DND-41 (cell line): ENCODE data around the gene AKAP9.

Experiments used
- ATAC-seq: fragments of 200-7000 bp; cut with Tn5 transposase; 3 replicates; pipeline ENCODE4 v1.9.1; 2021; ENCODE audit warnings: low read depth; ENCODE audit not compliant: insufficient read depth
- DNase-seq: peaks from one replicate; pipeline ENCODE4 v3.0.0-alpha.2; 2020
- H2AFZ ChIP-seq: 2 replicates; pipeline ENCODE4 v1.6.0; 2012; ENCODE audit warnings: low read depth, low read length
- H3K27ac ChIP-seq: 2 replicates; pipeline ENCODE4 v1.5.1; 2012; ENCODE audit warnings: low read length, inconsistent platforms
- H3K27me3 ChIP-seq: fragments of 200-600 bp; sonication (generic); 2 replicates; pipeline ENCODE4 v1.6.0; 2012; ENCODE audit warnings: low read length, mild to moderate bottlenecking, inconsistent platforms; ENCODE audit not compliant: insufficient read depth, poor library complexity
- H3K36me3 ChIP-seq: 2 replicates; pipeline ENCODE4 v1.5.1; 2012; ENCODE audit warnings: low read length, inconsistent platforms; ENCODE audit not compliant: insufficient read depth
- H3K4me1 ChIP-seq: 2 replicates; pipeline ENCODE4 v1.5.1; 2012; ENCODE audit warnings: mild to moderate bottlenecking, low read length; ENCODE audit not compliant: insufficient read depth
- H3K4me2 ChIP-seq: 2 replicates; pipeline ENCODE4 v1.6.0; 2012; ENCODE audit warnings: mild to moderate bottlenecking, moderate library complexity, low read length, inconsistent platforms; ENCODE audit not compliant: insufficient read depth
- H3K4me3 ChIP-seq, 2 experiments: fragments of 200-600 bp in 1 of 2; shearing (Covaris generic) in 1 of 2; 2 replicates each; pipeline ENCODE4 v1.5.1; 2012 to 2016; ENCODE audit warnings: inconsistent platforms in 2 of 2, low read length in 2 of 2, mild to moderate bottlenecking in 2 of 2, low read depth in 1 of 2, moderate library complexity in 1 of 2
- H3K79me2 ChIP-seq: 2 replicates; pipeline ENCODE4 v1.6.0; 2012; ENCODE audit warnings: low read length, inconsistent platforms; ENCODE audit not compliant: insufficient read depth
- H3K9ac ChIP-seq: 2 replicates; pipeline ENCODE4 v1.6.0; 2012; ENCODE audit warnings: low read depth, mild to moderate bottlenecking, inconsistent platforms, low read length, moderate library complexity
- H3K9me3 ChIP-seq: 2 replicates; pipeline ENCODE4 v1.5.1; 2012; ENCODE audit warnings: low read length, moderate library complexity, mild to moderate bottlenecking, inconsistent platforms; ENCODE audit not compliant: insufficient read depth, severe bottlenecking
- H4K20me1 ChIP-seq: 2 replicates; pipeline ENCODE4 v1.6.0; 2012; ENCODE audit warnings: low read length; ENCODE audit not compliant: insufficient read depth
- EZH2 ChIP-seq: IDR thresholded peaks from 3 replicates; pipeline ENCODE4 v1.6.1; 2012; ENCODE audit warnings: borderline replicate concordance, low read depth, mild to moderate bottlenecking, moderate library complexity, low read length, inconsistent platforms; ENCODE audit not compliant: severe bottlenecking
- TF ChIP-seq, protein P1 (sequence below): IDR thresholded peaks from 2 replicates; pipeline ENCODE4 v1.5.1; 2012; ENCODE audit warnings: borderline replicate concordance, low read length, moderate library complexity, mild to moderate bottlenecking; ENCODE audit not compliant: poor library complexity, severe bottlenecking; ENCODE audit errors: extremely low read depth

Gene AKAP9

DNA sequence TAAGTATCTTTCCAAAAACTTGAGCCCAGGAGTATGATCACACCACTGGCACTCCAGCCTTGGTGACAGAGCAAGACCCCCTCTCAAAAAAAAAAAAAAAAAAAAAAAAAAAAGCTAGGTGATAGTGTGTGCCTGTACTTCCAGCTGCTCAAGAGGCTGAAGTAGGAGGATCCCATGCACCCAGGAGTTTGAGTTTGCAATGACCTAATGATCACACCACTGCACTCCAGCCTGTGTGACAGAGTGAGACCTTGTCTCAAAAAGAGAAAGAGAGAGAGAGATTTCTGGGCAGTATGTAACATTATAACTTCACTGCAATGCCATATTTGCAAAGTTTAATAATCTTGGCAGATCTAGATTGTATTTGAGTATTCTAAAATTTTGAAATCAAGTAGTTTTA lies 47.6 kb downstream of the AKAP9 start:
- ATAC-seq: peak; percentile 37; the same call in 1 of the 3 replicates
- no peaks in the 10 kb centered on the region for H3K79me2 ChIP-seq

DNA sequence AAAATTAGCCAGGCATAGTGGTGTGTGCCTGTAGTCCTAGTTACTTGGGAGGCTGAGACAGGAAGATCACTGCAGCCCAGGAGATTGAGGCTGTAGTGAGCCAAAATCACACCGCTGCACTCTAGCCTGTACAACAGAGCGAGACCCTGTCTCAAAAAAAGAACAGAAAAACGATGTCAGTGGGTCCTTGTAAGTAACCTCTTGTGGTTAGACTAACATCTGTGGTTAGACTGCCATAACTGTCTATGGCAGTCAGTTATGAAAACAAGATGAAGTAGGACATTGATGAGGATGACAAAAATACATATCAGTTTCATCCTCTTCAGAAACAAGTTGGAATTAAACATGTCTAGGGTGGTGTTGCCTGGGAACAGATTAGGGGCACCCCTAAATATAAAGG lies 53.3 kb downstream of the AKAP9 start:
- Histone ChIP-seq H3K9me3 (no peaks in the 10 kb centered on the region), H3K79me2 (no peaks in the 10 kb centered on the region), H2AFZ (no peak overlapping the region), H3K4me1 (no peaks in the 10 kb centered on the region), H3K9ac (no peak overlapping the region), H4K20me1 (no peaks in the 10 kb centered on the region), H3K27me3 (no peaks in the 10 kb centered on the region), H3K27ac (no peak overlapping the region), H3K4me3 (no peak overlapping the region), H3K36me3 (peaks cover 51% of the 10 kb centered on the region), H3K4me2 (no peak overlapping the region)
- DNase-seq: no peak
- TF ChIP-seq EZH2: no peak
- TF ChIP-seq, protein P1, sequence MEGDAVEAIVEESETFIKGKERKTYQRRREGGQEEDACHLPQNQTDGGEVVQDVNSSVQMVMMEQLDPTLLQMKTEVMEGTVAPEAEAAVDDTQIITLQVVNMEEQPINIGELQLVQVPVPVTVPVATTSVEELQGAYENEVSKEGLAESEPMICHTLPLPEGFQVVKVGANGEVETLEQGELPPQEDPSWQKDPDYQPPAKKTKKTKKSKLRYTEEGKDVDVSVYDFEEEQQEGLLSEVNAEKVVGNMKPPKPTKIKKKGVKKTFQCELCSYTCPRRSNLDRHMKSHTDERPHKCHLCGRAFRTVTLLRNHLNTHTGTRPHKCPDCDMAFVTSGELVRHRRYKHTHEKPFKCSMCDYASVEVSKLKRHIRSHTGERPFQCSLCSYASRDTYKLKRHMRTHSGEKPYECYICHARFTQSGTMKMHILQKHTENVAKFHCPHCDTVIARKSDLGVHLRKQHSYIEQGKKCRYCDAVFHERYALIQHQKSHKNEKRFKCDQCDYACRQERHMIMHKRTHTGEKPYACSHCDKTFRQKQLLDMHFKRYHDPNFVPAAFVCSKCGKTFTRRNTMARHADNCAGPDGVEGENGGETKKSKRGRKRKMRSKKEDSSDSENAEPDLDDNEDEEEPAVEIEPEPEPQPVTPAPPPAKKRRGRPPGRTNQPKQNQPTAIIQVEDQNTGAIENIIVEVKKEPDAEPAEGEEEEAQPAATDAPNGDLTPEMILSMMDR: no peak
- ATAC-seq: peak; percentile 74

More for the DNA sequence above, 47.6 kb downstream of the AKAP9 start:
- no peaks in the 10 kb centered on the region for H4K20me1 ChIP-seq
- H3K4me1 ChIP-seq: no peaks in the 10 kb centered on the region
- no peak overlapping the region for H3K4me2 ChIP-seq
- no peak for DNase-seq
- TF ChIP-seq, protein P1: no peak
- no peak for TF ChIP-seq EZH2
- no peak overlapping the region for H2AFZ ChIP-seq
- H3K9me3 ChIP-seq: no peaks in the 10 kb centered on the region
- no peak overlapping the region for H3K9ac ChIP-seq
- H3K27ac ChIP-seq: no peak overlapping the region
- H3K36me3 ChIP-seq: peaks cover 10% of the 10 kb centered on the region
- H3K27me3 ChIP-seq: no peaks in the 10 kb centered on the region
- H3K4me3 ChIP-seq: no peak overlapping the region

DNA sequence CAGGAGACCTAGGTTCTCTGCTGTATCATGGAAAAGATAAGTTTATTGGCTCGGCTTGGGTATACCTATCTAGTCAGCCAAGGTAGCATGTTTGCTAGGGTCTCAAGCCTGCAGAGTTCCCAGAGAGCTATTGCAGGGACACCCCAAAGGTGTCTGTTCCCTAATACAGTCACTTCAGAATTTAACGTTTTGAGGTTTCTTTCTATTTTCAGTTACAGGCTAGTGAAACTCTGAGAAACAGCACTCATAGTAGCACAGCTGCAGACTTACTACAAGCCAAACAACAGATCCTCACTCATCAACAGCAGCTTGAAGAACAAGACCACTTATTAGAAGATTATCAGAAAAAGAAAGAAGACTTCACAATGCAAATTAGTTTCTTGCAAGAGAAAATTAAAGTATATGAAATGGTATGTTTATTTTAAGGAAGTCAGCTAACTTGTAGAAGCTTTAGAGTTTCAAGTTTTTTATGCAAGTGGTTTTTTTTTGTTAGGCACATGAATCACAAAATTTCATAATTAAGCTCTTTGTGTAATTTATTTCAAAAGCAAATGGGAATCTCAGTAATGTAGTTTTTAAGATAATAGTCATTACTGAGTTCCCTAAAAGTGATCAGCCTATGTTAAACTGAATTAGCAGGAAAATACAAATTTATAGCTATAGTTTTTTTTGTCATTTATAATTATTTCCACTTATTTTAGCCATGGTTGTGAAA lies 54.9 kb downstream of the AKAP9 start:
- no peak for DNase-seq
- H3K27ac ChIP-seq: no peak overlapping the region

More for the DNA sequence above, 54.9 kb downstream of the AKAP9 start:
- Histone ChIP-seq H4K20me1 (no peaks in the 10 kb centered on the region), H3K36me3 (peaks cover 59% of the 10 kb centered on the region), H3K79me2 (no peaks in the 10 kb centered on the region), H3K9me3 (no peaks in the 10 kb centered on the region), H3K4me1 (no peaks in the 10 kb centered on the region), H3K9ac (no peak overlapping the region), H2AFZ (no peak overlapping the region), H3K4me2 (no peak overlapping the region), H3K4me3 (no peak overlapping the region), H3K27me3 (no peaks in the 10 kb centered on the region)
- ATAC-seq: no peak
- TF ChIP-seq EZH2: no peak
- TF ChIP-seq, protein P1: no peak
